ENCODE measurements around the gene RNF215. TPM values are rescaled to one million over a fixed set of nuclear protein-coding genes. Genes with fewer than 3 reads are reported as not detected.

Gene RNF215
- total and polyA plus RNA-seq, 2 of the 13 experiments (the other 11 are each of a cell fraction or from before 2014, with no cell fraction given): 5.3 to 6.1 TPM

DNA sequence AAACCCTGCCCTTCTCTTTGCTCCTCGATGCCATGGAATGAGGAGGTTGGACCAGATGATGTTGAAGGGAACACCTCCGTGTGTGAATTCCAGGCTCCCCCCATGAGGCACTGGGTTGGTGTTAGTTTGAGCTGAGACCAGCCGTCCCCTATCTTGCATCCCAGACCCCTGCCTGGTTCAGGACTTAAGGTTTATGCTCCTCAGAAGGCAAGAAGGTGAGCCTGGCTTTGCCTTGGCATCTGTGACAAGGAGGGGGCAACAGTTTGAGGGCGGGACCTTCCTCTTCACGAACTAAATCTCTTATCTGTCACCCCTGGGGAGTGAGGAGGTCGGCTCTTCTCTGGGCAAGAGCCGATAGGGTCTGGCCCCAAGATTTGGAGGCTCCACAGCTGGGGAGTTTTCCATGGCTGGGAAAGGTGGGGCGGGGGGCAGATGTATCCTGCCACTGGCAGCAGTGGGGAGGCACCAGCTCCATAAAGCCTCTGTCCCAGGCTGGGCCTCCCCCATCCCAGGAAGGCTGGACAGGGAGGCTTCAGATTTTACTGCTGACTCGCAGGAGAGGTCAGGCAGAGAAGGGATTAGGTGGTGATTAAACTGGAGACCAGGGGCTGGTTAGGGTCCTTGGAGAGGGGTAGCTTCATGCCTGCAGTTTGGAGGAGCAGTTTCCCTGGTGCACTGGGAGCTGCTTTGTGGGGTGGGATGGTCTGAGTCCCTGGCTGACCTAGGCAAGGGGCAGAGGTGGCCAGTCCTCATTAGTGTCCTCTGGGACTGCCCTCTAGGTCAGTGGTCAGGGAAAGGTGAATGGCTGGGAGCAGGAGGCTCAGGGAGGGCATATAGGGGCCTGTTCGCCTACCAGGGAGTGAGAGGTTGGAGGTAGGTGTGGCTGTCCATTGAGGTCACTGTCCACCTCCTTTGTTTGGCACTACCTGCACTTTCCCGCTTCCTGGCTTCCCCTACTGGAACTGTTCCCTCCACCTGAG, 10.7 kb upstream of the RNF215 start (continued):
- TF ChIP-seq, protein P1, sequence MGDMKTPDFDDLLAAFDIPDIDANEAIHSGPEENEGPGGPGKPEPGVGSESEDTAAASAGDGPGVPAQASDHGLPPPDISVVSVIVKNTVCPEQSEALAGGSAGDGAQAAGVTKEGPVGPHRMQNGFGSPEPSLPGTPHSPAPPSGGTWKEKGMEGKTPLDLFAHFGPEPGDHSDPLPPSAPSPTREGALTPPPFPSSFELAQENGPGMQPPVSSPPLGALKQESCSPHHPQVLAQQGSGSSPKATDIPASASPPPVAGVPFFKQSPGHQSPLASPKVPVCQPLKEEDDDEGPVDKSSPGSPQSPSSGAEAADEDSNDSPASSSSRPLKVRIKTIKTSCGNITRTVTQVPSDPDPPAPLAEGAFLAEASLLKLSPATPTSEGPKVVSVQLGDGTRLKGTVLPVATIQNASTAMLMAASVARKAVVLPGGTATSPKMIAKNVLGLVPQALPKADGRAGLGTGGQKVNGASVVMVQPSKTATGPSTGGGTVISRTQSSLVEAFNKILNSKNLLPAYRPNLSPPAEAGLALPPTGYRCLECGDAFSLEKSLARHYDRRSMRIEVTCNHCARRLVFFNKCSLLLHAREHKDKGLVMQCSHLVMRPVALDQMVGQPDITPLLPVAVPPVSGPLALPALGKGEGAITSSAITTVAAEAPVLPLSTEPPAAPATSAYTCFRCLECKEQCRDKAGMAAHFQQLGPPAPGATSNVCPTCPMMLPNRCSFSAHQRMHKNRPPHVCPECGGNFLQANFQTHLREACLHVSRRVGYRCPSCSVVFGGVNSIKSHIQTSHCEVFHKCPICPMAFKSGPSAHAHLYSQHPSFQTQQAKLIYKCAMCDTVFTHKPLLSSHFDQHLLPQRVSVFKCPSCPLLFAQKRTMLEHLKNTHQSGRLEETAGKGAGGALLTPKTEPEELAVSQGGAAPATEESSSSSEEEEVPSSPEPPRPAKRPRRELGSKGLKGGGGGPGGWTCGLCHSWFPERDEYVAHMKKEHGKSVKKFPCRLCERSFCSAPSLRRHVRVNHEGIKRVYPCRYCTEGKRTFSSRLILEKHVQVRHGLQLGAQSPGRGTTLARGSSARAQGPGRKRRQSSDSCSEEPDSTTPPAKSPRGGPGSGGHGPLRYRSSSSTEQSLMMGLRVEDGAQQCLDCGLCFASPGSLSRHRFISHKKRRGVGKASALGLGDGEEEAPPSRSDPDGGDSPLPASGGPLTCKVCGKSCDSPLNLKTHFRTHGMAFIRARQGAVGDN (CRISPR knock-in tag; IDR thresholded peaks at IDR 0.05): no peak; the same call in 1 of the 2 replicates
- TF ChIP-seq TRIM24 (CRISPR knock-in tag; IDR thresholded peaks at IDR 0.05): no peak
- no peak for TF ChIP-seq ZNF317 (CRISPR knock-in tag; IDR thresholded peaks at IDR 0.05)
- TF ChIP-seq ZSCAN22 (CRISPR knock-in tag; IDR thresholded peaks at IDR 0.05): no peak
- TF ChIP-seq HOXA7 (CRISPR knock-in tag; IDR thresholded peaks at IDR 0.05): no peak
- TF ChIP-seq NBN (conservative IDR thresholded peaks at IDR 0.05): no peak
- TF ChIP-seq, protein P2, sequence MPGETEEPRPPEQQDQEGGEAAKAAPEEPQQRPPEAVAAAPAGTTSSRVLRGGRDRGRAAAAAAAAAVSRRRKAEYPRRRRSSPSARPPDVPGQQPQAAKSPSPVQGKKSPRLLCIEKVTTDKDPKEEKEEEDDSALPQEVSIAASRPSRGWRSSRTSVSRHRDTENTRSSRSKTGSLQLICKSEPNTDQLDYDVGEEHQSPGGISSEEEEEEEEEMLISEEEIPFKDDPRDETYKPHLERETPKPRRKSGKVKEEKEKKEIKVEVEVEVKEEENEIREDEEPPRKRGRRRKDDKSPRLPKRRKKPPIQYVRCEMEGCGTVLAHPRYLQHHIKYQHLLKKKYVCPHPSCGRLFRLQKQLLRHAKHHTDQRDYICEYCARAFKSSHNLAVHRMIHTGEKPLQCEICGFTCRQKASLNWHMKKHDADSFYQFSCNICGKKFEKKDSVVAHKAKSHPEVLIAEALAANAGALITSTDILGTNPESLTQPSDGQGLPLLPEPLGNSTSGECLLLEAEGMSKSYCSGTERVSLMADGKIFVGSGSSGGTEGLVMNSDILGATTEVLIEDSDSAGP (CRISPR knock-in tag; IDR thresholded peaks at IDR 0.05; ENCODE audit: borderline replicate concordance): peak; percentile 24; the same call in 1 of the 2 replicates
- no peak for TF ChIP-seq ZNF607 (CRISPR knock-in tag; IDR thresholded peaks at IDR 0.05; ENCODE audit: borderline replicate concordance)
- 0 out of 2 replicates have a peak, but pooled peaks have one; percentile 17 for TF ChIP-seq ZNF160 (CRISPR knock-in tag; IDR thresholded peaks at IDR 0.05)
- peak; percentile 26 for TF ChIP-seq RBM39 (IDR thresholded peaks at IDR 0.05; ENCODE audit: low read depth, low read length, poor library complexity, severe bottlenecking)
- 0 out of 2 replicates have a peak, but pooled peaks have one; percentile 33 for TF ChIP-seq ESRRA (CRISPR knock-in tag; IDR thresholded peaks at IDR 0.05; ENCODE audit: low read depth)
- TF ChIP-seq POLR2AphosphoS5 (IDR thresholded peaks at IDR 0.05; ENCODE audit: low read depth, low read length): 0 out of 2 replicates have a peak, but pooled peaks have one; percentile 20
- TF ChIP-seq SOX6 (IDR thresholded peaks at IDR 0.05): no peak
- TF ChIP-seq SOX6 (CRISPR knock-in tag; IDR thresholded peaks at IDR 0.05): 0 out of 2 replicates have a peak, but pooled peaks have one; percentile 15
- no peak for TF ChIP-seq ZNF598 (CRISPR knock-in tag; IDR thresholded peaks at IDR 0.05; ENCODE audit: borderline replicate concordance)
- TF ChIP-seq MAFK (conservative IDR thresholded peaks at IDR 0.05 in 1 of 2, IDR thresholded peaks at IDR 0.05 in 1 of 2; ENCODE audit: low read length in 2 of 2): no peak
- no peak for TF ChIP-seq ZNF670 (CRISPR knock-in tag; IDR thresholded peaks at IDR 0.05; ENCODE audit: borderline replicate concordance)
- TF ChIP-seq, protein P3, sequence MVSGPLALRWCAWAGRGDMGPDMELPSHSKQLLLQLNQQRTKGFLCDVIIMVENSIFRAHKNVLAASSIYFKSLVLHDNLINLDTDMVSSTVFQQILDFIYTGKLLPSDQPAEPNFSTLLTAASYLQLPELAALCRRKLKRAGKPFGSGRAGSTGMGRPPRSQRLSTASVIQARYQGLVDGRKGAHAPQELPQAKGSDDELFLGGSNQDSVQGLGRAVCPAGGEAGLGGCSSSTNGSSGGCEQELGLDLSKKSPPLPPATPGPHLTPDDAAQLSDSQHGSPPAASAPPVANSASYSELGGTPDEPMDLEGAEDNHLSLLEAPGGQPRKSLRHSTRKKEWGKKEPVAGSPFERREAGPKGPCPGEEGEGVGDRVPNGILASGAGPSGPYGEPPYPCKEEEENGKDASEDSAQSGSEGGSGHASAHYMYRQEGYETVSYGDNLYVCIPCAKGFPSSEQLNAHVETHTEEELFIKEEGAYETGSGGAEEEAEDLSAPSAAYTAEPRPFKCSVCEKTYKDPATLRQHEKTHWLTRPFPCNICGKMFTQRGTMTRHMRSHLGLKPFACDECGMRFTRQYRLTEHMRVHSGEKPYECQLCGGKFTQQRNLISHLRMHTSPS (CRISPR knock-in tag; IDR thresholded peaks at IDR 0.05; ENCODE audit: low read depth): no peak
- TF ChIP-seq THYN1 (CRISPR knock-in tag; IDR thresholded peaks at IDR 0.05; ENCODE audit: borderline replicate concordance, low read depth): no peak
- TF ChIP-seq MEIS1 (CRISPR knock-in tag; IDR thresholded peaks at IDR 0.05; ENCODE audit: borderline replicate concordance): no peak
- TF ChIP-seq GATA4 (IDR thresholded peaks at IDR 0.05; ENCODE audit: borderline replicate concordance, low read depth): no peak
